Activated B cell treated with CpG ODN at 0.5 μM for 24 hours (primary cell): ENCODE measurements around the gene GAK. TPM values are rescaled to one million over a fixed set of nuclear protein-coding genes. Genes with fewer than 3 reads are reported as not detected.

ENCODE experiments used
- ATAC-seq: fragments of 200-7000 bp; cut with Tn5 transposase; one replicate; pipeline ENCODE4 v1.10.0; 2021; ENCODE audit warnings: low read depth, mild to moderate bottlenecking, moderate library complexity
- CTCF ChIA-PET: fragments of 350-600 bp; sonication (Branson Sonifier 250); formaldehyde crosslinking; loops from one replicate; lab custom pipeline; 2021; ENCODE audit warnings: antibody characterized with exemption; lab: Charles Lee
- POLR2A ChIA-PET: fragments of 350-600 bp; sonication (Branson Sonifier 250); formaldehyde crosslinking; loops from one replicate; lab custom pipeline; 2021; ENCODE audit warnings: antibody characterized with exemption; lab: Charles Lee
- DNase-seq: peaks from one replicate; pipeline ENCODE4 v3.0.0; 2022
- H3K27ac Mint-ChIP-seq: one replicate; pipeline ENCODE4 v1.8.0; 2020; ENCODE audit warnings: mixed read lengths
- H3K27me3 Mint-ChIP-seq: one replicate; pipeline ENCODE4 v1.8.0; 2021; ENCODE audit warnings: mixed read lengths
- H3K36me3 Mint-ChIP-seq: one replicate; pipeline ENCODE4 v1.8.0; 2021; ENCODE audit warnings: low read depth, mixed read lengths
- H3K4me1 Mint-ChIP-seq: one replicate; pipeline ENCODE4 v1.8.0; 2021; ENCODE audit warnings: mixed read lengths
- H3K4me3 Mint-ChIP-seq: one replicate; pipeline ENCODE4 v1.8.0; 2020; ENCODE audit warnings: mild to moderate bottlenecking, mixed read lengths
- H3K9me3 Mint-ChIP-seq: one replicate; pipeline ENCODE4 v1.8.0; 2020; ENCODE audit warnings: mixed read lengths
- intact Hi-C: fragments of 100-400 bp; cut with micrococcal nuclease; formaldehyde crosslinking; loops from one replicate; pipeline ENCODE4 v1.15.1; 2024
- total RNA-seq: library from RNA; stranded (reverse); gene quantifications from 2 replicates; pipeline ENCODE4 v1.2.3, GENCODE V29; 2022
- TF ChIP-seq, protein P1 (sequence below): fragments of 200-600 bp; IDR thresholded peaks from one replicate; pipeline ENCODE4 v1.8.0; 2022; ENCODE audit warnings: antibody characterized with exemption, mild to moderate bottlenecking

The GAK gene
- total RNA-seq, 1 donor from 2014 or later = 172 TPM

DNA sequence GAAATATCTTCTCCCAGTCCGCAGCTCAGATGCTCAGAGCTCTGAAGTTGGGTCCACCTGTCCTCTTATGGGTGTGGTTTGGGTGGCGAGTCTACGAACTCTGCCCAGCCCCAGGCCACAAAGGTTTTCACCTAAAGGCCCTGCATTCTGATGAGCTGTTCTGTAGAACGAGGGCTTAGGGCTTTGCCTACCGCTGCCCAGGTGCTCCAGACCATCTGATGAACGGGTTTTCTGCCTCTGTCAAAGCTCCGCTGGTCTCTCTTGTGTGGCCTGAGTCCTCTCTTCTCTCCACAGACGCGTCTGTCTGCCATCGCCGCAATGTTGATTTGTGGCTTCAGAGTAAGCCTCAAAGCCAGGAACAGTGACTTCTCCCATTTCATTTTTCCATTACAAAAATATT lies 77.8 kb downstream of the GAK start:
- Mint-ChIP-seq H3K9me3 (no peaks in the 10 kb centered on the region), H3K36me3 (peaks cover 70% of the 10 kb centered on the region), H3K27me3 (no peaks in the 10 kb centered on the region), H3K4me3 (no peak overlapping the region), H3K4me1 (no peaks in the 10 kb centered on the region), H3K27ac (no peak overlapping the region)
- TF ChIP-seq, protein P1, sequence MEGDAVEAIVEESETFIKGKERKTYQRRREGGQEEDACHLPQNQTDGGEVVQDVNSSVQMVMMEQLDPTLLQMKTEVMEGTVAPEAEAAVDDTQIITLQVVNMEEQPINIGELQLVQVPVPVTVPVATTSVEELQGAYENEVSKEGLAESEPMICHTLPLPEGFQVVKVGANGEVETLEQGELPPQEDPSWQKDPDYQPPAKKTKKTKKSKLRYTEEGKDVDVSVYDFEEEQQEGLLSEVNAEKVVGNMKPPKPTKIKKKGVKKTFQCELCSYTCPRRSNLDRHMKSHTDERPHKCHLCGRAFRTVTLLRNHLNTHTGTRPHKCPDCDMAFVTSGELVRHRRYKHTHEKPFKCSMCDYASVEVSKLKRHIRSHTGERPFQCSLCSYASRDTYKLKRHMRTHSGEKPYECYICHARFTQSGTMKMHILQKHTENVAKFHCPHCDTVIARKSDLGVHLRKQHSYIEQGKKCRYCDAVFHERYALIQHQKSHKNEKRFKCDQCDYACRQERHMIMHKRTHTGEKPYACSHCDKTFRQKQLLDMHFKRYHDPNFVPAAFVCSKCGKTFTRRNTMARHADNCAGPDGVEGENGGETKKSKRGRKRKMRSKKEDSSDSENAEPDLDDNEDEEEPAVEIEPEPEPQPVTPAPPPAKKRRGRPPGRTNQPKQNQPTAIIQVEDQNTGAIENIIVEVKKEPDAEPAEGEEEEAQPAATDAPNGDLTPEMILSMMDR = no peak
- CTCF ChIA-PET = no interaction called here
- POLR2A ChIA-PET = no interaction called here
- ATAC-seq (no peak), DNase-seq (no peak)
- intact Hi-C loops = no loop called here

DNA sequence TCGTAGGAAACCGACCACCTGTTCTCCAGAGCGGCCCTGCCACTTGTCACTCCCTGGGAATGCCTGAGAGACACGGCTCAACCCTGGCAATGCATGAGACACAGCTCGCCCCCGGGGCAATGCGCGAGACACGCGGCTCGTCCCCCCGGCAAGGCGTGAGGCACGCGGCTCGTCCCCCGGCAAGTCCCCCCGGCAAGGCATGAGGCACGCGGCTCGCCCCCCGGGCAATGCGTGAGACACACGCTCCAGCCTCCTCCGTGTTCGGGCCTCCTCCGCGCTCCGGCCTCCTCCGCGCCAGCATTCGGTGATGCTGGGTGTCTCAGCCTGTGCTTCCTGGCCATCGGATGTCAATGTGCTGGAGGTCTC lies 78.7 kb downstream of the GAK start:
- H3K27me3 Mint-ChIP-seq = no peaks in the 10 kb centered on the region
- H3K27ac Mint-ChIP-seq = no peak overlapping the region
- TF ChIP-seq, protein P1 = no peak
- DNase-seq = no peak
- H3K36me3 Mint-ChIP-seq = peaks cover 67% of the 10 kb centered on the region
- ATAC-seq = no peak
- no peak overlapping the region for H3K4me3 Mint-ChIP-seq
- ChIA-PET POLR2A (no interaction called here), CTCF (no interaction called here)
- intact Hi-C loops = no loop called here
- no peaks in the 10 kb centered on the region for H3K4me1 Mint-ChIP-seq
- H3K9me3 Mint-ChIP-seq = no peaks in the 10 kb centered on the region

DNA sequence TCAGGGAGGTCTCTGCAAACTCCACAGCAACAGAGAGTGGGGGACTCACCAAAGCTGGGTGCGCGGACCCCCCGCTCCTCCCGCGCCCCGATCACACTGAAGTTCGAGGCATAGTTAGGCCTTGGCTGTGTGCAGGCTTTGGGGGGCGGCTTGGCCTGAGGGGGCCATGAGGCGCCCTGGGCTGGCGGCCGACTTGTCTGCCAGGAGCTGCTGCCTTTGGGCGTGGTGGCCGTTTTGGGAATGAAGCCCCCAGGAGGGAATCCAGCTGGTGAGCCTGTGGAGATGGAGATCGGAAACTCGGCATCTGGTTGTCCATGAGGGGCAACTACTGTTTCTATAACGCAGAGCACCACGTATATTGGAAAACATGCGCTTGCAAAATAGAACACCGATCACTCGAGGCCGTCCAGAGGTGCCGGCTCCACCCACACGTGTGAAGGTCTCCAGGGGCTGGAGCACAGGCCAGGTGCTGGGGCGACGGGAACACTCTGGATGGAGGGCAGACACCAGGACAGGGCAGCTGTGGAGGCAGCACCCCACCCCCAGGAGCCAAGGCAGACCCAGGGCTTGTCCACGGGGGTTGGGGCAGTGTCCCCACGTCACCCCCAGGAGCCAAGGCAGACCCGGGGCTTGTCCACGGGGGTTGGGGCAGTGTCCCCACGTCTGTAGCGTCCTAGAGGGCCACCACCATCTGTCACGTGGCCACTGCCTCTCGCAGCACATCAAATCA lies 80.2 kb downstream of the GAK start:
- TF ChIP-seq, protein P1 = no peak
- Mint-ChIP-seq H3K4me3 (no peak overlapping the region), H3K4me1 (no peaks in the 10 kb centered on the region), H3K27me3 (no peaks in the 10 kb centered on the region), H3K27ac (no peak overlapping the region), H3K9me3 (no peaks in the 10 kb centered on the region), H3K36me3 (peaks cover 59% of the 10 kb centered on the region)
- no peak for ATAC-seq
- ChIA-PET POLR2A (no interaction called here), CTCF (no interaction called here)
- DNase-seq = no peak
- intact Hi-C loops = no loop called here

DNA sequence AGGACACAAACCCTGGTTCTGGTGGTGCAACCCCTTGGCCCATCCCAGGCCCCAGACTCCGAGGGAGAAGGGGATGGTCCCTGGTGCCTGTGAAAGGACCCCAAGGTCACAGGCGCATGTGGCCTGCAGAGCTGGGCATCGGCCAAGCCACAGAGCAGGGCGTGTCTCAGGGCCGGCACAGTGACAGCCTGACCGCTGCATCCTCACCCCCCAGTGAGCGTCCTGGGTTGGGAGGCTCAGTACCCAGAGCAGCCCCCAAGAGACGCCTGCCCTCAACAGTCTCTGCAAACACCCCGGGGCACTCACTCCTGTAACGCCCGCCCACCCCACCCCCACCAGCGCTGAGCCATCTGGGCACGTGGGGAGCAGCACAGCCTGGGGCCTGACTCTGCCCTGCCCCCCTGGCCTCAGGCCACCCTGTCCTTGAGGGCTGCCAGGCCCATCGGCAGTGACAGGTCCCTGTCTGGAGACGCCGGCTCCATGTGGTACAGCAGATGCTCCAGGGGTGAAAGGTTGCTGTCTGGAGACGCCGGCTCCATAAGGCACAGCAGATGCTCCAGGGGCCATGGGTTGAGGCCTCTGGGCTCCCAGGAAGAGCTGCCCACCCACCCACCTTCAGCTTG lies 81.7 kb downstream of the GAK start:
- peaks cover 48% of the 10 kb centered on the region for H3K36me3 Mint-ChIP-seq
- no peaks in the 10 kb centered on the region for H3K4me1 Mint-ChIP-seq
- no peak overlapping the region for H3K27ac Mint-ChIP-seq
- DNase-seq = no peak
- H3K27me3 Mint-ChIP-seq = no peaks in the 10 kb centered on the region
- TF ChIP-seq, protein P1 = no peak
- ATAC-seq = no peak
- CTCF ChIA-PET = no interaction called here
- H3K4me3 Mint-ChIP-seq = no peak overlapping the region
- POLR2A ChIA-PET = interaction anchor here (0.6 kb wide), 1 partner anchor 191 kb away, joined by 3 read pairs; no protein-coding TSS in a partner anchor
- intact Hi-C loops = no loop called here
- H3K9me3 Mint-ChIP-seq = no peaks in the 10 kb centered on the region

DNA sequence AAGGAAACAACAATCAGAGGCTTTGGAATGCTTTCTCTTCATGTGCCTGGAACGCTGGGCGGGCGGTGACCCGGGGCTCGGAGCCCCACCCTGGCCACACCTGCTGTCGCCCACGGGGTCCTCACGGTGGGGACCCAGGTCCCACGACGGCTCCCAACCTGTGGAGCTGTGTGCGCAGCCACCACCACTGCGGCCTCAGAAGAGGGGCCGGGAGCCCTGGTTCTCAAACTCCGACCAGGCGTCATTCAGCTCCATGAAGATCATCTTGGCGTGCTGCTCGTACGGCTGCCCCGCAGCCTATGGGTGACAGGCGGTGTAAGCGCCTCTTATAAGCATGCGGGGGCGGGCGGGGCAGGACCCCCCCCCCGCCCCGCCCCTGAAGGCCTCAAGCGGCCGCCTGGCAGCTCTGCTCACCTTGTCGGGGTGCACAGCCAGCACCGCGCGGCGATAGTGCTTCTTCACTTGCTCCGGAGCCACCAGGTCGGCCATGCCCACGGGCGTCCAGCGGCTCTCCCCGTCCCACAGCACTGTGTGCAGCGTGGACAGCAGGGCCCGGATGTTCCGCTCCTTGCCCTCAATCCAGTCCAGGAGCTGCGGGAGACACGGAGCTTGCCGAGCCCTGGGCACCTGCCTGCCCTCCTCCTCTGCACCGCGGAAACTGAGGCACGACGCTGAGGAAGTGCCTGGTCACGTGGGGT lies 82.5 kb downstream of the GAK start:
- Mint-ChIP-seq H3K4me3 (no peak overlapping the region), H3K27me3 (no peaks in the 10 kb centered on the region), H3K4me1 (no peaks in the 10 kb centered on the region), H3K27ac (no peak overlapping the region), H3K9me3 (no peaks in the 10 kb centered on the region), H3K36me3 (peaks cover 42% of the 10 kb centered on the region)
- intact Hi-C loops = no loop called here
- POLR2A ChIA-PET = interaction anchor here (0.6 kb wide), 1 partner anchor 191 kb away, joined by 3 read pairs; no protein-coding TSS in a partner anchor
- CTCF ChIA-PET = no interaction called here
- no peak for ATAC-seq
- TF ChIP-seq, protein P1 = no peak
- no peak for DNase-seq
